Spleen (tissue), 11 donors: ENCODE measurements around the gene SNX21. TPM values are rescaled to one million over a fixed set of nuclear protein-coding genes. Genes with fewer than 3 reads are reported as not detected.
"Not testable (repeated sequence)": the region's sequence is repeated elsewhere in the genome, so short reads cannot be mapped to it uniquely, and the experiment has no call there.

Source experiments
- DNase-seq: peaks from one replicate; pipeline ENCODE4 v3.0.0-alpha.2; 2020
- H3K27ac ChIP-seq, 8 donors: fragments of 200-600 bp; sonication (generic) in 7 of 8; 1 replicate in 4 of 8; 2 replicates in 4 of 8; pipeline versions ENCODE4 v1.5.0 to v1.8.0; 2016 to 2021; ENCODE audit warnings: inconsistent platforms in 4 of 8, mild to moderate bottlenecking in 4 of 8, moderate library complexity in 1 of 8
- H3K27me3 ChIP-seq, 7 donors: fragments of 200-600 bp; sonication (generic) in 6 of 7; replicated peaks in 1 of 7; 1 replicate in 4 of 7; 2 replicates in 3 of 7; pipeline versions ENCODE4 v1.5.0 to v1.8.0; 2016 to 2021; ENCODE audit warnings: inconsistent platforms in 3 of 7, mild to moderate bottlenecking in 1 of 7
- H3K36me3 ChIP-seq, 6 donors: fragments of 200-600 bp; sonication (generic) in 5 of 6; 1 replicate in 4 of 6; 2 replicates in 2 of 6; pipeline versions ENCODE4 v1.5.0 to v1.8.0; 2016 to 2021; ENCODE audit warnings: inconsistent platforms in 2 of 6
- H3K4me1 ChIP-seq, 6 donors: fragments of 200-600 bp; sonication (generic) in 5 of 6; 1 replicate in 3 of 6; 2 replicates in 3 of 6; pipeline versions ENCODE4 v1.5.0 to v1.8.0; 2016 to 2021; ENCODE audit warnings: inconsistent platforms in 3 of 6
- H3K4me3 ChIP-seq, 8 donors: fragments of 200-600 bp; sonication (generic) in 7 of 8; 1 replicate in 4 of 8; 2 replicates in 4 of 8; pipeline versions ENCODE4 v1.5.0 to v1.8.0; 2016 to 2021; ENCODE audit warnings: inconsistent platforms in 4 of 8, mild to moderate bottlenecking in 4 of 8, moderate library complexity in 2 of 8
- H3K9me3 ChIP-seq, 8 donors: fragments of 200-600 bp; sonication (generic) in 7 of 8; 1 replicate in 4 of 8; 2 replicates in 4 of 8; pipeline versions ENCODE4 v1.5.0 to v1.8.0; 2016 to 2021; ENCODE audit warnings: inconsistent platforms in 4 of 8
- POLR2A ChIP-seq, 3 donors: fragments of 450-650 bp; IDR thresholded peaks; one replicate each; pipeline ENCODE4 v1.5.1; 2017; ENCODE audit warnings: antibody characterized with exemption in 3 of 3, mild to moderate bottlenecking in 1 of 3
- POLR2AphosphoS5 ChIP-seq, 3 donors: sonication (generic); formaldehyde crosslinking; IDR thresholded peaks; one replicate each; pipeline ENCODE4 v1.5.1; 2017; ENCODE audit warnings: antibody characterized with exemption in 3 of 3
- WGBS, 5 donors: extraction: QIAGEN DNeasy Blood & Tissue Kit in 3 of 5; methylation state at CpG; one replicate each; pipeline versions ENCODE4 v1.1.5 to v1.1.7; 2013 to 2018; 5-methylcytosine and 5-hydroxymethylcytosine counted together
- intact Hi-C: fragments of 100-400 bp; cut with DNase I; formaldehyde crosslinking; loops from one replicate; pipeline ENCODE4 v1.15.0; 2023; ENCODE audit warnings: low total_unique reads
- polyA plus RNA-seq, 3 donors: library from polyadenylated mRNA; stranded (reverse); fragments of 200-250 nt; gene quantifications; one replicate each; pipeline ENCODE4 v1.2.1, GENCODE V29; 2013
- total RNA-seq, 7 donors: library from RNA; depleted of rRNA in 3 of 7; stranded (reverse); fragments of >200 nt in 3 of 7; fragmentation: NEBNext Ultra II Directional in 4 of 7; extraction: Animal tissue kit (Norgen Biotek cat#: 25700) in 4 of 7; gene quantifications; one replicate each; pipeline versions ENCODE4 v1.1.0 to v1.2.1, GENCODE V29; 2016 to 2021
- TF ChIP-seq, protein P1 (sequence below), 11 experiments: fragments of 200-600 bp in 7 of 11; fragments of 450-650 bp in 4 of 11; sonication (generic) in 4 of 11; IDR thresholded peaks in 8 of 11; conservative IDR thresholded peaks in 3 of 11; 1 replicate in 7 of 11; 2 replicates in 4 of 11; pipeline versions ENCODE4 v1.4.0 to v1.8.0; 2016 to 2021; ENCODE audit warnings: antibody characterized with exemption in 11 of 11, inconsistent platforms in 4 of 11, mild to moderate bottlenecking in 1 of 11
- donor health status: healthy with polysubstance abuse.
- donor health status: DM: no; HTN: no; CAD: no; lungs with moderate emphysema.
- donor health status: DM: no; HTN: no; CAD: no.
- donor health status: Bipolar disorder and iron deficiency.
- donor health status: healthy.
- donor health status: DM: no; HTN: no; CAD: no.
- donor health status: DM: yes; HTN: yes; CAD: no.

The SNX21 gene
- total and polyA plus RNA-seq, 10 donors: 6.3 to 32.4 (median 17.2) TPM

- Histone ChIP-seq H3K4me3 (no peak overlapping the region), H3K4me1 (peaks cover 8 to 42% (median 32%) of the 10 kb centered on the region in 6 donors), H3K9me3 (no peaks in the 10 kb centered on the region), H3K36me3 (peaks cover 0 to 59% (median 43%) of the 10 kb centered on the region in 6 donors), H3K27ac (no peak overlapping the region), H3K27me3 (no peaks in the 10 kb centered on the region)
- intact Hi-C loops: loop anchor here (10.0 kb wide), 1 partner anchor 88 kb away; the partner anchor contains the start of genes SPATA25 and ZSWIM1
- 92 to 99% (median 96%) methylated on average over 11 of the region's 11 CpGs for WGBS, 5 donors
- DNase-seq: no peak
- TF ChIP-seq, protein P1, sequence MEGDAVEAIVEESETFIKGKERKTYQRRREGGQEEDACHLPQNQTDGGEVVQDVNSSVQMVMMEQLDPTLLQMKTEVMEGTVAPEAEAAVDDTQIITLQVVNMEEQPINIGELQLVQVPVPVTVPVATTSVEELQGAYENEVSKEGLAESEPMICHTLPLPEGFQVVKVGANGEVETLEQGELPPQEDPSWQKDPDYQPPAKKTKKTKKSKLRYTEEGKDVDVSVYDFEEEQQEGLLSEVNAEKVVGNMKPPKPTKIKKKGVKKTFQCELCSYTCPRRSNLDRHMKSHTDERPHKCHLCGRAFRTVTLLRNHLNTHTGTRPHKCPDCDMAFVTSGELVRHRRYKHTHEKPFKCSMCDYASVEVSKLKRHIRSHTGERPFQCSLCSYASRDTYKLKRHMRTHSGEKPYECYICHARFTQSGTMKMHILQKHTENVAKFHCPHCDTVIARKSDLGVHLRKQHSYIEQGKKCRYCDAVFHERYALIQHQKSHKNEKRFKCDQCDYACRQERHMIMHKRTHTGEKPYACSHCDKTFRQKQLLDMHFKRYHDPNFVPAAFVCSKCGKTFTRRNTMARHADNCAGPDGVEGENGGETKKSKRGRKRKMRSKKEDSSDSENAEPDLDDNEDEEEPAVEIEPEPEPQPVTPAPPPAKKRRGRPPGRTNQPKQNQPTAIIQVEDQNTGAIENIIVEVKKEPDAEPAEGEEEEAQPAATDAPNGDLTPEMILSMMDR (IDR thresholded peaks at IDR 0.05 in 8 of 11, conservative IDR thresholded peaks at IDR 0.05 in 3 of 11): no peak
- TF ChIP-seq POLR2A (IDR thresholded peaks at IDR 0.05): no peak
- TF ChIP-seq POLR2AphosphoS5 (IDR thresholded peaks at IDR 0.05): no peak
These were observed 37.1 kb upstream of the SNX21 start for GRCh38 chr20:45796337-45797065.

- not testable (repeated sequence) for DNase-seq, H3K27me3 ChIP-seq, H3K9me3 ChIP-seq, H3K27ac ChIP-seq, H3K4me3 ChIP-seq
- intact Hi-C loops: loop anchor here (10.0 kb wide), 1 partner anchor 87 kb away; the partner anchor contains the start of genes SPATA25 and ZSWIM1
- H3K4me1 ChIP-seq: peaks cover 6 to 36% (median 24%) of the 10 kb centered on the region in 6 donors
- no CpG with 5 or more reads among the region's 1 CpG for WGBS, 5 donors
- H3K36me3 ChIP-seq: peaks cover 5 to 70% (median 53%) of the 10 kb centered on the region in 6 donors
These were observed 36.1 kb upstream of the SNX21 start for GRCh38 chr20:45797510-45797909.

DNA sequence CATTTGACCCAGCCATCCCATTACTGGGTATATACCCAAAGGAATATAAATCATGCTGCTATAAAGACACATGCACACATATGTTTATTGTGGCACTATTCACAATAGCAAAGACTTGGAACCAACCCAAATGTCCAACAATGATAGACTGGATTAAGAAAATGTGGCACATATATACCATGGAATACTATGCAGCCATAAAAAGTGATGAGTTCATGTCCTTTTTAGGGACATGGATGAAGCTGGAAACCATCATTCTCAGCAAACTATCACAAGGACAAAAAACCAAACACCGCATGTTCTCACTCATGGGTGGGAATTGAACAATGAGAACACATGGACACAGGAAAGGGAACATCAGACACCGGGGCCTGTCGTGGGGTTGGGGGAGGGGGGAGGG is 35.6 kb upstream of the SNX21 start:
- not testable (repeated sequence) for DNase-seq, H3K27ac ChIP-seq, H3K27me3 ChIP-seq, H3K4me3 ChIP-seq, H3K9me3 ChIP-seq
- peaks cover 8 to 74% (median 57%) of the 10 kb centered on the region in 6 donors for H3K36me3 ChIP-seq
- WGBS, 5 donors: 78 to 100% (median 94%) methylated on average over 2 to 3 of the region's 3 CpGs
- intact Hi-C loops: loop anchor here (10.0 kb wide), 1 partner anchor 87 kb away; the partner anchor contains the start of genes SPATA25 and ZSWIM1
- H3K4me1 ChIP-seq: peaks cover 1 to 31% (median 19%) of the 10 kb centered on the region in 6 donors

GRCh38 chr20:45798935-45799642 is 34.5 kb upstream of the SNX21 start:
- Histone ChIP-seq H3K27ac (peak overlapping the region in 4 of 8 donors; percentile 27 to 56 (median 44)), H3K4me1 (peaks cover 0 to 20% (median 11%) of the 10 kb centered on the region in 6 donors), H3K9me3 (no peaks in the 10 kb centered on the region), H3K27me3 (no peaks in the 10 kb centered on the region), H3K4me3 (no peak overlapping the region), H3K36me3 (peaks cover 11 to 76% (median 62%) of the 10 kb centered on the region in 6 donors)
- WGBS, 5 donors: 31 to 42% (median 36%) methylated on average over 4 of the region's 4 CpGs
- intact Hi-C loops: loop anchor here (10.0 kb wide), 1 partner anchor 86 kb away; the partner anchor contains the start of genes SPATA25 and ZSWIM1
- TF ChIP-seq POLR2A (IDR thresholded peaks at IDR 0.05): no peak
- TF ChIP-seq, protein P1 (IDR thresholded peaks at IDR 0.05 in 8 of 11, conservative IDR thresholded peaks at IDR 0.05 in 3 of 11): peak; percentile 11 to 83 (median 68)
- TF ChIP-seq POLR2AphosphoS5 (IDR thresholded peaks at IDR 0.05): peak in 1 of 3 donors; percentile 45
- DNase-seq: no peak

- Histone ChIP-seq H3K36me3 (peaks cover 13 to 76% (median 63%) of the 10 kb centered on the region in 6 donors), H3K27me3 (no peaks in the 10 kb centered on the region), H3K9me3 (no peaks in the 10 kb centered on the region), H3K4me3 (no peak overlapping the region), H3K27ac (no peak overlapping the region), H3K4me1 (peaks cover 0 to 18% (median 10%) of the 10 kb centered on the region in 6 donors)
- no peak for DNase-seq
- TF ChIP-seq, protein P1 (IDR thresholded peaks at IDR 0.05 in 8 of 11, conservative IDR thresholded peaks at IDR 0.05 in 3 of 11): no peak
- TF ChIP-seq POLR2AphosphoS5 (IDR thresholded peaks at IDR 0.05) (no peak), POLR2A (IDR thresholded peaks at IDR 0.05) (no peak)
- intact Hi-C loops: no loop called here
- WGBS, 5 donors: 85 to 96% (median 91%) methylated on average over 7 of the region's 7 CpGs
These were observed 31.7 kb upstream of the SNX21 start for GRCh38 chr20:45801851-45802250.
